ENCODE results near the gene SH3PXD2A. TPM values are rescaled to one million over a fixed set of nuclear protein-coding genes. Genes with fewer than 3 reads are reported as not detected.

Gene SH3PXD2A
- total RNA-seq, 1 experiment from 2014 or later: 54.9 TPM

DNA sequence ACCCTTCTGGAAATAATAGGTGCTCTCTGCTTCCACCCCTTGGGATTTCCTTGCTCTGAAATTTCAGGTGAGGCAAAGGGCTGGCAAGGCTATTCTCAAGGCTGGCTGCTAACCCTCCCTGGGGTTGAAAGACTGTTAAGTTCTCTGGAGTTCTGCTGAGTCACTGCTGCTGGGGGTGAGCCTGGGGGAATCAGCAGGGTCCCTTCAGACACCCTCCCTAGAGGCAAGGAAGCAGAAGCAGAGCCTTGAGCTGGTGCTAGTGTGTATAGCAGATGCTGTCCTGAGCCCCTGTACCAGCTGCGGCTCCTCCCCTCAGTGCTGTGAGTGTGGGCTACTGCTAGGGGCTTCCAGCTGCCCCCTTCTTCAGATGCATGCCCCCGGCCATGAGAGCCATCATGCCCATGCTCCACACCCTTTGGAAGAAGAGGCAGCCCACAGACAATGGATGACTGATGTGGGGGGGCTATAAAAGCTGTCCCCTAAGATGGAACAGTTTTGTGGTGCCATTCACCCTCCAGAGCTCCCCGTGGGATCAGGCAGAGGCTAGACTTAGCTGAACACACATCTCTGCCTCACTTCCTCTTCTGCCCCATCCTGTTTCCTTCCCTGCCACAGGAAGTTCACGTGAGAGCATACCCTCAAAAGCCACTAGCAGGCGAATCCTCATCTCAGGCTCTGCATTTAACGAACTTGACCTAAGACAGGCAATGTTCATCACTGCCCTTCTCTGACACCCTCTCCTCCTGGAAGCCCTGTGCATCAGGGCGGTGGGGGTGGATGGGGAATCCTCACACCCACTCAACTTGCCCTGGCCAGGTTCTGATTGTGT lies 91.8 kb downstream of the SH3PXD2A start:
- POLR2A ChIA-PET (ENCODE audit: low non-redundant PET): no interaction called here
- Histone ChIP-seq H3K4me1 (ENCODE audit: insufficient read depth, low read length, poor library complexity, severe bottlenecking) (peaks cover 34% of the 10 kb centered on the region), H3K27ac (ENCODE audit: low read depth, low read length, poor library complexity, severe bottlenecking) (peak overlapping the region; percentile 60), H3K27me3 (replicated peaks; ENCODE audit: insufficient read depth, low read depth, low read length, poor library complexity) (no peaks in the 10 kb centered on the region), H3K36me3 (ENCODE audit: insufficient read depth, low read length, poor library complexity, severe bottlenecking) (no peaks in the 10 kb centered on the region), H3K4me3 (ENCODE audit: low read depth, low read length, poor library complexity, severe bottlenecking) (no peak overlapping the region), H3K9me3 (ENCODE audit: low read depth, low read length, poor library complexity, severe bottlenecking) (no peaks in the 10 kb centered on the region)
- intact Hi-C loops (cut with micrococcal nuclease; ENCODE audit: unreplicated experiment): no loop called here
- CTCF ChIA-PET: interaction anchor here (0.6 kb wide), 1 partner anchor 94 kb away, joined by 3 read pairs; no protein-coding TSS in a partner anchor
- DNase-seq (ENCODE audit: low spot score): peak; percentile 58
- BruUV-seq (replicated peaks): no TSS peak
- no peak for TF ChIP-seq EZH2 (IDR thresholded peaks at IDR 0.05; ENCODE audit: borderline replicate concordance, low read depth, low read length, poor library complexity, severe bottlenecking)
- TF ChIP-seq, protein P1, sequence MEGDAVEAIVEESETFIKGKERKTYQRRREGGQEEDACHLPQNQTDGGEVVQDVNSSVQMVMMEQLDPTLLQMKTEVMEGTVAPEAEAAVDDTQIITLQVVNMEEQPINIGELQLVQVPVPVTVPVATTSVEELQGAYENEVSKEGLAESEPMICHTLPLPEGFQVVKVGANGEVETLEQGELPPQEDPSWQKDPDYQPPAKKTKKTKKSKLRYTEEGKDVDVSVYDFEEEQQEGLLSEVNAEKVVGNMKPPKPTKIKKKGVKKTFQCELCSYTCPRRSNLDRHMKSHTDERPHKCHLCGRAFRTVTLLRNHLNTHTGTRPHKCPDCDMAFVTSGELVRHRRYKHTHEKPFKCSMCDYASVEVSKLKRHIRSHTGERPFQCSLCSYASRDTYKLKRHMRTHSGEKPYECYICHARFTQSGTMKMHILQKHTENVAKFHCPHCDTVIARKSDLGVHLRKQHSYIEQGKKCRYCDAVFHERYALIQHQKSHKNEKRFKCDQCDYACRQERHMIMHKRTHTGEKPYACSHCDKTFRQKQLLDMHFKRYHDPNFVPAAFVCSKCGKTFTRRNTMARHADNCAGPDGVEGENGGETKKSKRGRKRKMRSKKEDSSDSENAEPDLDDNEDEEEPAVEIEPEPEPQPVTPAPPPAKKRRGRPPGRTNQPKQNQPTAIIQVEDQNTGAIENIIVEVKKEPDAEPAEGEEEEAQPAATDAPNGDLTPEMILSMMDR (conservative IDR thresholded peaks at IDR 0.05; ENCODE audit: low read depth, low read length): no peak

DNA sequence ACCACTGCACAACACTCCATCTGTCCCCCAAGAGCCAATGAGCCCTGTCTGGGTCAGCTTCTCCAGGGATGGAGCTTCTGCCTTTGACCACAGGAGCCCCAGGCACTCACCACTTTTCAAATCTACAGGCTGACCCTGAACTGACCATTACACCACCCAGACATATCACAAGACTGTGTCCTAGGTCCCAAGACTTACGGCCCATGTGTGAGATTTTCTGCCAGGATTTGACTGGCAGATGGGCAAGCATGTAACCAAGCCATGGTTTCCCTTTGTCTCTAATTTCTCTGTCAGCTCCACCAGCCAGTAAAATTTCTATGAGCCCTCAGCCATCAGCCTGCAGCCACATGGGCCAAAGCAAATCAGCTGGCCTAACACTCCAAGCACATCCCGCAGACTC lies 92.5 kb downstream of the SH3PXD2A start:
- POLR2A ChIA-PET (ENCODE audit: low non-redundant PET): no interaction called here

DNA sequence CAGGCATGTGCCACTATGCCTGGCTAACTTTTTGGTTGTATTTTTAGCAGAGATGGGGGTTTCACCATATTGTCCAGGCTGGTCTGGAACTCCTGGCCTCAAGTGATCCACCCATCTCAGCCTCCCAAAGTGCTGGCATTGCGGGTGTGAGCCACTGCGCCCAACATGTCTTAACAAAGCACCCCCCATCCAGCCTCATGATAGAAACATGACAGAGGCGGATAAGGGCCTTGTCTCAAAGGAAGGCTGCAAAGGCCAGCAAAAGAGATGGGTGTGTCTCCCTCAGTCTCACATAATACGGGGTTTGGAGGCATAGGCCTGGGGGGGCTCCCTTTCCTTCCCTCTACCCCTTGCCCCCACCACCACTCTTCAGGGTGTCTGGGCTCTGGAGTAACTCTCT lies 93.2 kb downstream of the SH3PXD2A start:
- ChIA-PET CTCF (no interaction called here), POLR2A (ENCODE audit: low non-redundant PET) (no interaction called here)
- H3K4me1 ChIP-seq (ENCODE audit: insufficient read depth, low read length, poor library complexity, severe bottlenecking): peaks cover 36% of the 10 kb centered on the region
- no peak for DNase-seq (ENCODE audit: low spot score)
- no TSS peak for BruUV-seq (replicated peaks)
- TF ChIP-seq, protein P1 (conservative IDR thresholded peaks at IDR 0.05; ENCODE audit: low read depth, low read length): no peak
- peak overlapping the region; percentile 60 for H3K27ac ChIP-seq (ENCODE audit: low read depth, low read length, poor library complexity, severe bottlenecking)
- no peak overlapping the region for H3K4me3 ChIP-seq (ENCODE audit: low read depth, low read length, poor library complexity, severe bottlenecking)
- intact Hi-C loops (cut with micrococcal nuclease; ENCODE audit: unreplicated experiment): no loop called here
- no peaks in the 10 kb centered on the region for H3K9me3 ChIP-seq (ENCODE audit: low read depth, low read length, poor library complexity, severe bottlenecking)
- no peaks in the 10 kb centered on the region for H3K27me3 ChIP-seq (replicated peaks; ENCODE audit: insufficient read depth, low read depth, low read length, poor library complexity)
- no peaks in the 10 kb centered on the region for H3K36me3 ChIP-seq (ENCODE audit: insufficient read depth, low read length, poor library complexity, severe bottlenecking)

More for the DNA sequence above, 92.5 kb downstream of the SH3PXD2A start:
- Histone ChIP-seq H3K9me3 (ENCODE audit: low read depth, low read length, poor library complexity, severe bottlenecking) (no peaks in the 10 kb centered on the region), H3K27me3 (replicated peaks; ENCODE audit: insufficient read depth, low read depth, low read length, poor library complexity) (no peaks in the 10 kb centered on the region), H3K4me1 (ENCODE audit: insufficient read depth, low read length, poor library complexity, severe bottlenecking) (peaks cover 36% of the 10 kb centered on the region), H3K4me3 (ENCODE audit: low read depth, low read length, poor library complexity, severe bottlenecking) (no peak overlapping the region), H3K36me3 (ENCODE audit: insufficient read depth, low read length, poor library complexity, severe bottlenecking) (no peaks in the 10 kb centered on the region), H3K27ac (ENCODE audit: low read depth, low read length, poor library complexity, severe bottlenecking) (peak overlapping the region; percentile 60)
- no peak for DNase-seq (ENCODE audit: low spot score)
- intact Hi-C loops (cut with micrococcal nuclease; ENCODE audit: unreplicated experiment): no loop called here
- no TSS peak for BruUV-seq (replicated peaks)
- CTCF ChIA-PET: no interaction called here
- TF ChIP-seq EZH2 (IDR thresholded peaks at IDR 0.05; ENCODE audit: borderline replicate concordance, low read depth, low read length, poor library complexity, severe bottlenecking): no peak
- TF ChIP-seq, protein P1 (conservative IDR thresholded peaks at IDR 0.05; ENCODE audit: low read depth, low read length): no peak
